Activated CD8-positive, alpha-beta T cell treated with anti-CD3 and anti-CD28 coated beads, Interleukin-2, amount 10 ng/mL, durations not matched to agents 7 days and 5 days (primary cell): ENCODE results near the gene PSMD13. TPM values are rescaled to one million over a fixed set of nuclear protein-coding genes. Genes with fewer than 3 reads are reported as not detected.

Experiments
- ATAC-seq: fragments of 150-1000 bp; cut with Tn5 transposase; one replicate; pipeline ENCODE4 v1.10.0; 2021; ENCODE audit warnings: moderate library complexity
- CTCF ChIA-PET: fragments of 350-600 bp; sonication (Branson Sonifier 250); formaldehyde crosslinking; loops from one replicate; lab custom pipeline; 2021; ENCODE audit warnings: antibody characterized with exemption; lab: Charles Lee
- POLR2A ChIA-PET: fragments of 350-600 bp; sonication (Branson Sonifier 250); formaldehyde crosslinking; loops from one replicate; lab custom pipeline; 2021; ENCODE audit warnings: antibody characterized with exemption; lab: Charles Lee
- DNase-seq: peaks from one replicate; pipeline ENCODE4 v3.0.0-alpha.2; 2020
- H3K27ac Mint-ChIP-seq: one replicate; pipeline ENCODE4 v1.8.0; 2021; ENCODE audit warnings: mild to moderate bottlenecking, mixed read lengths
- H3K27me3 Mint-ChIP-seq: one replicate; pipeline ENCODE4 v1.8.0; 2021; ENCODE audit warnings: low read depth, mixed read lengths
- H3K36me3 Mint-ChIP-seq: one replicate; pipeline ENCODE4 v1.8.0; 2021; ENCODE audit warnings: low read depth, mixed read lengths
- H3K4me1 Mint-ChIP-seq: one replicate; pipeline ENCODE4 v1.8.0; 2021; ENCODE audit warnings: low read depth, mixed read lengths
- H3K4me3 Mint-ChIP-seq: one replicate; pipeline ENCODE4 v1.8.0; 2021; ENCODE audit warnings: mild to moderate bottlenecking, mixed read lengths
- H3K9me3 Mint-ChIP-seq: one replicate; pipeline ENCODE4 v1.8.0; 2022; ENCODE audit warnings: mixed read lengths; ENCODE audit not compliant: insufficient read depth
- total RNA-seq, 2 experiments: library from RNA; stranded (reverse); gene quantifications; one replicate each; pipeline ENCODE4 v1.2.3, GENCODE V29; 2021

Gene PSMD13
- total RNA-seq, 2 experiments from 2014 or later = 164 to 173 TPM

DNA sequence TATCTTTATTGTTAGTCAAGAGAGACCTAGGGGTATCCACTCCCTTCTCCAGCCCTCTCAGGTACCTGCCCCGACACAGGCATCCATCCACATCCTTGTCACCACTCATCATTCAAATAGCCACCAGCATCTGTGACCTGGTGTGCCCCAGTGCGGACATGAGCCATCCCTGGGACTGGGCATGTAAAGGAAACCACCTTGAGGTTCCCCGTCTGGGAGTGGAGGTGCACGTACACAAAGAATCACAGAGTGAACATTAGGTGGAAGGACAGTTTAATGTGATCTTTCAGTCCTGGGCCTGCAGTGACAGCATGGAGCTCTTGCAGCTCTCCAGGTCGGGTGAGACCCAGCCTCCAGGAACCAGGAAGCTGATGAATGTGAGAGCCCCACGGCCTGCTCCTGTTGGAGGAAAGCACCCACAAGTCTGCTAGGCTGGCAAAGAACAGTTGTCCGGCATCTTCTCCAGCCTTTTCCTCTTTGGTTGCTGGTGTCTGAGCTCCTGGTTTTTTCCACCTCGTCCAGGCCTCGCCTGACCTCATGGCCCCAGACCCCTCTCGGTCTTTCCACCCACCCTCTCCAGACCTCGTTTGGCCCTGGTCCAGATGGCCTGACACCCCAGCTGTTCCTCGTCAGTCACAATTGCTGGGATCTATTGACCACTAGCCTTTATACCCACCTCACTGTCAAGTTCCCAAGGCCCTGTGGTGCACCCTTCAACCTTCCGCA, 16.5 kb downstream of the PSMD13 start:
- Mint-ChIP-seq H3K4me1 (peaks cover 21% of the 10 kb centered on the region), H3K36me3 (peaks cover 49% of the 10 kb centered on the region), H3K27me3 (peaks cover 3% of the 10 kb centered on the region), H3K9me3 (no peaks in the 10 kb centered on the region), H3K4me3 (no peak overlapping the region), H3K27ac (no peak overlapping the region)
- CTCF ChIA-PET = no interaction called here
- POLR2A ChIA-PET = interaction anchor here (0.6 kb wide), 2 partner anchors 77 to 195 kb away, joined by 3 read pairs; no protein-coding TSS in a partner anchor
- DNase-seq (no peak), ATAC-seq (no peak)

DNA sequence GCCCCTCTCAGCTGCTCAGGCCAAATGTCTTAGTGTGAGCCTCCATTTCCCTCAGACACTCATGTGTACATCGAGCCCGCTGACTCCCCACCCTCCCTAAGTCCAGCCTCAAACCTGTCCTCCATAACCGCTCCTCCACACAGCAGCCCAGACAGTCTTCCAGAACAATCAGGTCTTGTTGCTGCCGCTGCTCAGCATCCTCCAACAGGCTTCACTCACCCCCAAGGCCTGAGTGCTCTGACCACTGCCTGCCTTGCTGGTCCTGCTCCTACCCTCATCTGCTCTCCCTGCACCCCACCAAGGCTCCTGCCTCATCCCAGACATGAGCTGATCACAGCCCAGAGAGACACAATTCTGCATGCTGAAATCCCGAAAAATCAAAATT, 17.1 kb downstream of the PSMD13 start:
- CTCF ChIA-PET = no interaction called here
- DNase-seq (no peak), ATAC-seq (no peak)
- Mint-ChIP-seq H3K4me3 (no peak overlapping the region), H3K27ac (no peak overlapping the region), H3K4me1 (peaks cover 21% of the 10 kb centered on the region), H3K36me3 (peaks cover 44% of the 10 kb centered on the region), H3K27me3 (peaks cover 3% of the 10 kb centered on the region), H3K9me3 (no peaks in the 10 kb centered on the region)
- POLR2A ChIA-PET = no interaction called here

DNA sequence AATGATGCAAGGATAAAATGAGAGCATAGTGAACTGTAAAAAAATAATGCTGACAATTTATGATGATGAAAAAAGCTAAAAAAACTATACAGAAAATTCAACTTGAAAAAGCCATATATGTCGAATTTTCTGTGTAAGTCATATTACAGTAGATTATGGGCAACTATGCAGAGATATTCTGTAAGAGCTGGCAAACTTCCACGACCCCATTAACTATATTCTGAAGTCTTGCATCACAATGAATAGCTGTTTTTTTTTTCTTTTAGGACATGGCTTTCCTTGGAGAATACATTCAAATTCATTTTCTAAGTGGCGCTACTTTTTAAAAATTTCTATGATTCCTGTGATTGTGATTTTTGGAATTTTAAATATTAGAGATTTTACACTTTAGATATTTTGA, 18.4 kb downstream of the PSMD13 start:
- ATAC-seq = no peak
- no peak overlapping the region for H3K4me3 Mint-ChIP-seq

DNA sequence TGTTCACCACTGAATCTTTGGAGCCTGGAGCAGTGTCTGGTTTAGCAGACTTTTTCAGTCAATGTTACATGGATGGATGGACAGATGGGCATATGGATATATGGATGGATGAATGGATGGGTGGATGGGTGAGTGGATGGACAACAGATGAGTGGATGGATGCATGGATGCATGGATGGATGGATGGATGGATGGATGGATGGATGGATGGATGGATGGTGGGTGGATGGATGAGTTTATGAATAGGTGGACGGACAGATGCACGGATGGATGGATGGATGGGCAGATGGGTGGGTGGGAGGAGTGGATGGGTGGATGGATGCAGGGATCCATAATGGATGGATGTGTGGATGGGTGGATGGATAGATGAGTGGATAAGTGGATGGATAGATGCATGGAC, 19.0 kb downstream of the PSMD13 start:
- Mint-ChIP-seq H3K9me3 (no peaks in the 10 kb centered on the region), H3K4me1 (peaks cover 9% of the 10 kb centered on the region), H3K36me3 (peaks cover 31% of the 10 kb centered on the region), H3K4me3 (no peak overlapping the region), H3K27ac (no peak overlapping the region), H3K27me3 (peaks cover 3% of the 10 kb centered on the region)
- ATAC-seq = no peak
- CTCF ChIA-PET = interaction anchor here (1.1 to 1.2 kb wide), 2 partner anchors 107 to 108 kb away, joined by 3 to 5 read pairs; no protein-coding TSS in a partner anchor
- no peak for DNase-seq
- POLR2A ChIA-PET = no interaction called here

More for the DNA sequence above, 18.4 kb downstream of the PSMD13 start:
- no peak for DNase-seq
- no peak overlapping the region for H3K27ac Mint-ChIP-seq
- POLR2A ChIA-PET = no interaction called here
- H3K4me1 Mint-ChIP-seq = peaks cover 14% of the 10 kb centered on the region
- H3K9me3 Mint-ChIP-seq = no peaks in the 10 kb centered on the region
- H3K36me3 Mint-ChIP-seq = peaks cover 36% of the 10 kb centered on the region
- CTCF ChIA-PET = interaction anchor here (1.1 to 1.2 kb wide), 2 partner anchors 107 to 109 kb away, joined by 3 to 5 read pairs; no protein-coding TSS in a partner anchor
- H3K27me3 Mint-ChIP-seq = peaks cover 3% of the 10 kb centered on the region

DNA sequence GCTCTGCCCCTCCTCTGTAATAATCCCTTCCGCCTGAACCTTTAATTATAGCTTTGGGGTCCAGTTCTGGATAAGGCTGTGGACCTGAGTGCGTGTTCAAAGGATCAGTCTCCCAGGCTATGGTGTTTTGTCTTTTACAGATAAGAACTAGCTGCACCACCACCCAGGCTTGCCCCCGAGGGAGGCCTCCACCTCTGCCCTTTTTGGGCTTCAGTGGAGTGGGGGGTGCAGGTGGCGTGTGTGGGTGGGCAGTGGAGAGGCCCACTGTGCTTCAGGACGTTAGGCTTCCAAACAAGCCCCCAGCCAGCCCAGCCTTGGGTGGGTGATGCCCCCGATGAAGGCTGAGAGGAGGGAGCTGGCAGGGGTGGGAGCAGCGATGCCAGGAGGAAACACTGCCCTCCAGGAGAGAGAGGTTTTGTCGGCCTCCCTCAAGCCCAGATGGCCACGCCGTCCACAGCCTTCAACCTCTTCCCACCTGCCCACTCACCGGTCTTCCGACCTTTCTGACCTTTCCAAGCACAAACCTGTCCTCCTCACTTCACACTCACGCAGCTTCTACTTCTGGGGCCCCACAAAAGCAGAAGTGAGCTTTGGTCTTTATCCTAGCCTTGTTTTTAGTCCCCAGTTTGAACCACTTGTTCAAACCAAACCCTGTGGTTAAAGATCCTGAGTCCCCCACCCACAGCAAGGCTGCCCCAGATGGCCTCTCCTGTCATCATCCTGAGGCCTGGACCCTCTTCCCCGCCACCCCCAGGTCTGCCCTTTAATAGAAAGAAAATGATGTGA, 20.4 kb downstream of the PSMD13 start:
- peaks cover 3% of the 10 kb centered on the region for H3K27me3 Mint-ChIP-seq
- H3K4me1 Mint-ChIP-seq = peaks cover 2% of the 10 kb centered on the region
- DNase-seq (no peak), ATAC-seq (no peak)
- POLR2A ChIA-PET = interaction anchor here (1.6 kb wide), 1 partner anchor 11 kb away, joined by 5 read pairs; no protein-coding TSS in a partner anchor
- H3K4me3 Mint-ChIP-seq = no peak overlapping the region
- CTCF ChIA-PET = interaction anchor here (1.3 to 8.1 kb wide), 2 partner anchors 7 to 9 kb away, joined by 3 to 61 read pairs; no protein-coding TSS in a partner anchor
- peaks cover 19% of the 10 kb centered on the region for H3K36me3 Mint-ChIP-seq
- no peaks in the 10 kb centered on the region for H3K9me3 Mint-ChIP-seq
- H3K27ac Mint-ChIP-seq = no peak overlapping the region

DNA sequence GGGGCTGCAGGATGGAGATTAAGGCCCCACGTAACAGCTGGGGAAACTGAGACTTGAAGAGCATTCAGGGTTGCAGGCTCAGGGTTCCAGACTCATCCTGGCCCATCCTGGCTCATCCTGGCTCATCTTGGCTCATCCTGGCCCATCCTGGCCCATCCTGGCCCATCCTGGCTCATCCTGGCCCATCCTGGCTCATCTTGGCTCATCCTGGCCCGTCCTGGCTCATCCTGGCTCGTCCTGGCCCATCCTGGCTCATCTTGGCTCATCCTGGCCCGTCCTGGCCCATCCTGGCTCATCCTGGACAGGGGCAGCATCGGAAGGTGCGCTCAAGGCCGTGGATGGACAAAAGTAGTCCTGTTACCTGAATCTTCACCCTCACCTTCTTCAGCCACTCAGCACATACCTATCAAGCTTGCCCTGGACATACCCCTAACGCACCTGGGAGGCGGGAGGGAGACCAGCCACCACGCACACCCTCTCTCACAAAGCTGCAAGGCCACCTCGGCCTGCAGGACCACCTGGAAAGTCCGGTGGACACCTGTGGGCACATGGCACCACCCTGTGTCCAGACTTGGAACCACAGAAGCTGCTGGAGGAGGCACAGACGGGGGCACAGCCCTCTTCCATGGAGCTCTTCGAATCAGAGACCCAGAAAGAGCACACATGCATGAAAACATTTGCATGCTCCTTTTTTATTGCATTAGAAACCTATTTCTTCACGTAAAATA, 21.2 kb downstream of the PSMD13 start:
- no peak for ATAC-seq
- ChIA-PET CTCF (interaction anchor here (0.7 to 8.1 kb wide), 4 partner anchors 8 to 24 kb away, joined by 3 to 61 read pairs (median 3); no protein-coding TSS in a partner anchor), POLR2A (interaction anchor here (1.6 kb wide), 1 partner anchor 10 kb away, joined by 5 read pairs; no protein-coding TSS in a partner anchor)
- Mint-ChIP-seq H3K27me3 (peaks cover 3% of the 10 kb centered on the region), H3K36me3 (peaks cover 12% of the 10 kb centered on the region), H3K9me3 (no peaks in the 10 kb centered on the region), H3K4me3 (no peak overlapping the region), H3K4me1 (peaks cover 2% of the 10 kb centered on the region), H3K27ac (no peak overlapping the region)
- DNase-seq = no peak

DNA sequence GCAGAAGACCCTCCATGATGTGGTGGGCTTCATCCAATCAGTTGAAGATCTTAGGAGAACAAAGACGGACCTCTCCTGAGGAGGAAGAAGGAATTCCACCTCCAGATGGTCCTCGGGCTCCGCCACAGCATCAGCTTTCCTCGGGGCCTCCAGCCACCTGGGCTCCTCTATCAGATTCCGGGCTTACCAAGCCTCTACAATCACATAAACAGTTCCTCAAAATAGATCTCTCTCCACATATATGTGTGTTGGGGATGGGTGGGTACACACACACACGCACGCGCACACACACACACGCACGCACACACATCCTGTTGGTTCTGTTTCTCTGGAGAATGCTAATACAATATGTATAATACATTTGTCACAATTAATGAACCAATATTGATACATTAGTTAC, 22.6 kb downstream of the PSMD13 start:
- Mint-ChIP-seq H3K4me3 (no peak overlapping the region), H3K9me3 (no peaks in the 10 kb centered on the region), H3K36me3 (no peaks in the 10 kb centered on the region), H3K27ac (no peak overlapping the region), H3K27me3 (peaks cover 3% of the 10 kb centered on the region), H3K4me1 (no peaks in the 10 kb centered on the region)
- ChIA-PET POLR2A (interaction anchor here (1.2 kb wide), 1 partner anchor 12 kb away, joined by 4 read pairs; no protein-coding TSS in a partner anchor), CTCF (interaction anchor here (1.3 to 8.1 kb wide), 4 partner anchors 9 to 52 kb away, joined by 3 to 61 read pairs (median 5); partner anchors contain the start of gene BET1L)
- no peak for DNase-seq
- ATAC-seq = no peak

DNA sequence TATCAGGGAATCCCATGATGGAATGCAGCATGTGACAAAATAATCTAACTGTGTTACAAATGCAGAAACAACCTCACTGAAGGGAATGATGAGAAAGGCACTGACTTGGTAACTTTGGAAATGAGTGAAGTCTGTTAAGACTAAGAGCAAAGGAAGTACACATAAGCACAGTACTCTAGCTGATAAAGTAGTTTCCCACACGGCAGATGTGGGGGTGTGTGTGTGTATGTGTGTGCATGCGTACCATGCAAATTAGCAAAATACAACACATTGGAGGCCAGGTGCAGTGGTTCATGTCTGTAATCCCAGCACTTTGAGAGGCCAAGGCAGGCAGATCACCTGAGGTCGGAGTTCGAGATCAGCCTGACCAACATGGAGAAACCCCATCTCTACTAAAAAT, 24.8 kb downstream of the PSMD13 start:
- ChIA-PET CTCF (interaction anchor here (2.8 to 8.1 kb wide), 2 partner anchors 12 to 43 kb away, joined by 7 to 61 read pairs; no protein-coding TSS in a partner anchor), POLR2A (no interaction called here)
- H3K9me3 Mint-ChIP-seq = no peaks in the 10 kb centered on the region
- no peaks in the 10 kb centered on the region for H3K36me3 Mint-ChIP-seq
- no peaks in the 10 kb centered on the region for H3K4me1 Mint-ChIP-seq
- H3K27me3 Mint-ChIP-seq = no peaks in the 10 kb centered on the region
- H3K4me3 Mint-ChIP-seq = no peak overlapping the region
- no peak overlapping the region for H3K27ac Mint-ChIP-seq
- no peak for DNase-seq
- ATAC-seq = no peak

DNA sequence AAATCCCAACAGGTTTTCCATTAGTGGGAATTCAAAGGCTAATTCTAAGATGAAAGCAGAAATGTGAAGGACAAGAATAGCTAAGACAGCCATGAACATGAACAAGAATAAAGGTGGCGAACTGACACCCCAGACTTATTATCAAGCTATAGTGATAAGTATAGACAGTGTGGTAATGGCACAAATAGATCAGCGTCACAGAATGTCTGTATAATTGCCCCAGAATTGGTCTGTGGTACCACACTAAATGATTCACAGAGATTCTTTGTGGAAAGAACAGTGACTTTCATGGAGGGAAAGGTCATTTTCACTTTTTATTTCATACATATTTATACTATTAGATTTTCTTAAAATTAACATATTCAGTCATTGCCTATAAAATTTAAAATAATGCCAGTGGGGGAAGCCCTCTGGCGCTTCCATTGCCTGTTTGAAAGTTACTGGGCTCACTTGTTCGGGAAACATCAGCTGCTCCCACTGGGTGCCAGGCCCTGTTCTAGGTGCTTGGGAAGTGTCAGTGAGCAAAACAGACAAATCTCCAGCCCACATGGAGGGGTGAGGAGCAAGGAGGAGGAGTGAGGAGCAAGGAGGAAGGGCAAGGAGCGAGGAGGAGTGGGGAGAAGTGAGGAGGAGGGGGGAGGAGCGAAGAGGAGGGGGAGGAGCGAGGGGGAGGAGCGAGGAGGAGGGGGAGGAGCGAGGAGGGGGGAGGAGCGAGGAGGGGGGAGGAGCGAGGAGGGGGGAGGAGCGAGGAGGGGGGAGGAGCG, 30.1 kb downstream of the PSMD13 start:
- Mint-ChIP-seq H3K27ac (peak overlapping the region; percentile 83), H3K9me3 (no peaks in the 10 kb centered on the region), H3K4me1 (peaks cover 35% of the 10 kb centered on the region), H3K27me3 (no peaks in the 10 kb centered on the region), H3K36me3 (peaks cover 3% of the 10 kb centered on the region), H3K4me3 (peak overlapping the region; percentile 60)
- POLR2A ChIA-PET = interaction anchor here (0.8 to 3.5 kb wide), 14 partner anchors 9 to 139 kb away, joined by 3 to 115 read pairs (median 7); partner anchors contain the start of genes IFITM1, NLRP6, PGGHG and PSMD13
- ATAC-seq (peak; percentile 7), DNase-seq (peak; percentile 34)
- CTCF ChIA-PET = interaction anchor here (1.4 to 4.5 kb wide), 9 partner anchors 9 to 182 kb away, joined by 3 to 53 read pairs (median 7); partner anchors contain the start of genes PSMD13 and PTDSS2

DNA sequence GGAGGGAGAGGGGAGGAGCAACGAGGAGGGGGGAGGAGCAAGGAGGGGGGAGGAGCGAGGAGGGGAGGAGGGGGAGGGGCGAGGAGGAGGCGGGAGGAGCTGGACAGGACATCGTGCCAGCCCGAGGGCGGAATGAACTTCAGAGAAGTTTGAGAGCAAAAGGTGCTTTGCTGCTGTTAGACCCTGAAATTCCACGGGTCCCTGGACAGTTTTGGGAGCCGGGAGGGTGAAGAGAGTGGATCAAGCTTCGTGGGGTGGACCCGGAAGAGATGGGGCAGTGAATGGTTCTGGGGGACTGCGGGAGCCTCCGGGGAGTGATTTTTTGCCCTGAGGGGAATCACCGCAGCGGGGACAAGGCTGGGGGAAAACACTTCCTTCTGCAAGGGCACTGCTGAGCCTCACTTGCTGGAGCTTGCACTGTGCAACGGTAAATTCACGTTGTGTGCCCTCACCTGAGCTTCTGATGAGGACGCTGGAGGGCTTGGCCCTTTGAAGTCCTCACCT, 30.8 kb downstream of the PSMD13 start:
- POLR2A ChIA-PET = interaction anchor here (0.7 to 3.5 kb wide), 21 partner anchors 8 to 239 kb away, joined by 3 to 115 read pairs (median 6); partner anchors contain the start of genes BET1L, IFITM1, NLRP6 and PGGHG
- peak; percentile 52 for ATAC-seq
- CTCF ChIA-PET = interaction anchor here (0.6 to 4.5 kb wide), 11 partner anchors 14 to 182 kb away, joined by 3 to 53 read pairs (median 7); partner anchors contain the start of genes PSMD13 and PTDSS2
- peak; percentile 81 for DNase-seq
- Mint-ChIP-seq H3K27me3 (no peaks in the 10 kb centered on the region), H3K9me3 (no peaks in the 10 kb centered on the region), H3K27ac (peak overlapping the region; percentile 92), H3K36me3 (peaks cover 3% of the 10 kb centered on the region), H3K4me3 (peak overlapping the region; percentile 75), H3K4me1 (peaks cover 35% of the 10 kb centered on the region)
